Measurements from ENCODE around the gene RNF227.
A peak's percentile ranks its signal among the peaks of the same experiment; 100 is the strongest.
"Not testable (repeated sequence)": the region's sequence is repeated elsewhere in the genome, so short reads cannot be mapped to it uniquely, and the experiment has no call there.

Gene RNF227

DNA sequence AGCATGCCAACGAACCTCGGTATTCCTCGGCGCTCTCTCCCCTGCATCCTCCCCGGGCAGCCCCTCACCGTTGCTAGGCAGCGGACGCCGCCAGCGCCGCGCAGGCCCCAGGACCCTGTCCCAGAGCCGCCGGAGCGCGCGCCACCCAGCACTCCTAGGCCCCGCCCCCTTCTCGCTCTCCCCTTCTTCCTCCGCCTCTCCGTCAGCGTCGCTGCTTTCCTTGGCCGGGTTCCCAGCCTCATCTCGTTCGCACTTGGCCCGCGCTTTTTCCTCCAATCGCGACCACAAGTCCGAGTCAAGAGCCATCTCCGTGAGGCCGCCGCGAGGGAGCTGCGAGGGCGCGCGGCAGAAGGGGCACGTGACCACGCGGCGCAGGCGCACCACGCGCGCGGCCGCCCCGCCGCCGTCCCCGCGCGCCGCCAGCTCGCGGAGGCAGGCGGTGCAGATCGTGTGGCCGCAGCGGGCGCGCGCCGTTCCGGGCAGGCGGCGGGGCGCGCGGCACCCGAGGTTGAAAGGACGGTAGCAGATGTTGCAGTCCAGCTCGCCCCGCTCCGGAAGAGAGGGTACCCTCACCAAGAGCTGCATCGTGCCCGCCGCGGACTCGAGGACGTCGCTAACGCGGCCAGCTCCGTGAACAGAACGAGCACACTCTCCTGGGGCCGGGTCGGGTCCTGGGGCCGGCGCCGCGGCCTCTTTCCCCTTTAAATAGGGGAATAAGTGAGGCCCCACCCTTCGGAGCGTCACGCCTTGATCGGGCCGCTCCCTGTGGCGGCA lies at the start of gene RNF227:
Gene RNF227, minus strand, starts transcription at position 679 of the 774 bp plus-strand sequence. Its CDS starts 94 bp downstream, at position 585.
- TF ChIP-seq, protein P1, sequence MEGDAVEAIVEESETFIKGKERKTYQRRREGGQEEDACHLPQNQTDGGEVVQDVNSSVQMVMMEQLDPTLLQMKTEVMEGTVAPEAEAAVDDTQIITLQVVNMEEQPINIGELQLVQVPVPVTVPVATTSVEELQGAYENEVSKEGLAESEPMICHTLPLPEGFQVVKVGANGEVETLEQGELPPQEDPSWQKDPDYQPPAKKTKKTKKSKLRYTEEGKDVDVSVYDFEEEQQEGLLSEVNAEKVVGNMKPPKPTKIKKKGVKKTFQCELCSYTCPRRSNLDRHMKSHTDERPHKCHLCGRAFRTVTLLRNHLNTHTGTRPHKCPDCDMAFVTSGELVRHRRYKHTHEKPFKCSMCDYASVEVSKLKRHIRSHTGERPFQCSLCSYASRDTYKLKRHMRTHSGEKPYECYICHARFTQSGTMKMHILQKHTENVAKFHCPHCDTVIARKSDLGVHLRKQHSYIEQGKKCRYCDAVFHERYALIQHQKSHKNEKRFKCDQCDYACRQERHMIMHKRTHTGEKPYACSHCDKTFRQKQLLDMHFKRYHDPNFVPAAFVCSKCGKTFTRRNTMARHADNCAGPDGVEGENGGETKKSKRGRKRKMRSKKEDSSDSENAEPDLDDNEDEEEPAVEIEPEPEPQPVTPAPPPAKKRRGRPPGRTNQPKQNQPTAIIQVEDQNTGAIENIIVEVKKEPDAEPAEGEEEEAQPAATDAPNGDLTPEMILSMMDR (conservative IDR thresholded peaks at IDR 0.05; ENCODE audit: low read depth, low read length), result no peak

DNA sequence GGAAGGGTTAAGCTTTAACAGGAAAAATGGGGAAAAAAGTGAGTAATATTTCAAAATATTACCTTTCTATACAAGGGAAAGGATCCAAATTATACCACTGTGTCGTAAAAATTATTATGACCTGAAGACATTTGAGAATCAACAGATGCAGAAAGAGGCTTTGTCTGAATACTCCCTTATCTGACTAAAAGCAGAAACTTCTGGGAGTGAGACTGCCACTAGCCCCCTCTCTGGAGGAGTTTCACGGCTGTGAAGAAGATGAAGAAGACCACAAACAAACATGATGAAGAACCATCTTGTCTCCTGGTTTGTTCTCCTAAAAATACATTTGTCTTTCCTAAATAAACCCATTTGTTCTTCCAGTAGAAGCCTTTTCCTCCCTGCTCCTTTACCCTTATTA lies 45.3 kb upstream of the RNF227 start:
- TF ChIP-seq, protein P1 (conservative IDR thresholded peaks at IDR 0.05; ENCODE audit: low read depth, low read length), result no peak
- no peak overlapping the region for H3K4me3 ChIP-seq (ENCODE audit: low read depth, low read length)
- DNase-seq (ENCODE audit: low read depth), result no peak

More for the DNA sequence above, at the start of gene RNF227:
- DNase-seq (ENCODE audit: low read depth), result peak; percentile 98
- peak within 1 kb of the TSS; percentile 63 for H3K4me3 ChIP-seq (ENCODE audit: low read depth, low read length)

DNA sequence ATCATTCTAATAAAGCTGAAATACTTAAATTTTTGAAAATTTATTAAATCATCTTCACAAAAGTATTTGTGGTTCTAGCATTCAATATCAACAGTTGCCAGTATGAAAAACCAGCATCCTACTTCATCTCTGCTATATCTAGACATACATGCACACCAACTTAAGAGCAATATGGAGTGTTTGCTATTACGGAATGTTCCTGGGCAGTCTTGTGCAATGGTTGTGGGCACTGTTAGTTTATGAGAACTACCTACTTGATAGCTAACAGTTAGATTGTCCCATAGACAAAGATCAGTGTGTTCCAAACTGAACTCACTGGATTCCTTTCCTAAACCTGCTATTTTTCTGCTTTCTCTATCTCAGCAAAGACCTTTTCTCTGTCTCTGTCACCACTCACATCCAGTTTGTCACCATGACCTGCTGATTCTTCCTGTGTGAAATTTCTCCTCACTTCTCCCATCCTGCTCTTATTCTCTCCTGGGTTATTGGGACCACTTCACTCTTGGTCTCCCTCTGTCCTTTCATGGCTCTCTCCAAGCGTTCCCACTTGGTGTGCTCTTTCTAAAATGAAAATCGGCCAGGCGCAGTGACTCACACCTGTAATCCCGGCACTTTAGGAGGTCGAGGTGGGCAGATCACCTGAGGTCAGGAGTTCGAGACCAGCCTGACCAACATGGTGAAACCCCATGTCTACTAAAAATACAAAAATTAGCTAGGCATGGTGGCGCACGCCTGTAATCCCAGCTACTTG lies 43.6 kb upstream of the RNF227 start:
- DNase-seq (ENCODE audit: low read depth), result peak; percentile 54
- TF ChIP-seq, protein P1 (conservative IDR thresholded peaks at IDR 0.05; ENCODE audit: low read depth, low read length), result no peak
- H3K4me3 ChIP-seq (ENCODE audit: low read depth, low read length), result no peak overlapping the region

DNA sequence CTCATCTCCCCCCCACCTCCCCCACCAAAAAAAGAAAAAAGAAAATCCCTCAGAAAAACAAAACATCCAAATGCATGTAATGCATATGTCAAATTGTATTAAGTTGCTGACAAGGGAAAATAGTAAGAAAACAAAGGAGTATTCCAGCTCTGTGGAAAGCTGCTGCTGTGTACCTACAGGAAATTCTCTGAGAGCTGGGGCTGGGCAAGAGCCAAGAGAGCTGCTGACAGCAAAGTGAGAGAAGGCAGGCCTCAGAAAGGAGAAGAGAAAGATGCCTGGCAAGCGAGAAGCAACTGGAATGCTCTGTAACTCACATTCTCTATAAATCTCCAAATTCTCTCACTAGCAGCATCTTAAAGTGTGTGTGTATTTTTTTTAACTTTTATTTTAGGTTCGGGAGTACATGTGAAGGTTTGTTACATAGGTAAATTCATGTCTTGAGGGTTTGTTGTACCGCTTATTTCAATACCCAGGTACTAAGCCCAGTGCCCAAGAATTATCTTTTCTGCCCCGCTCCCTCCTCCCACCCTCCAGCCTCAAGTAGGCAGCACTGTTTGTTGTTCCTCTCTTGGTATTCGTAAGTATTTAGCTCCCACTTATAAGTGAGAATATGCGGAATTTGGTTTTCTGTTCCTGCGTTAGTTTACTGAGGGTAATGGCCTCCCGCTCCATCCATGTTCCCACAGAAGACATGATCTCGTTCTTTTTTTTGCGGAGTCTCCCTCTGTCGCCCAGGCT lies 40.3 kb upstream of the RNF227 start:
- DNase-seq (ENCODE audit: low read depth), result peak; percentile 62
- no peak overlapping the region for H3K4me3 ChIP-seq (ENCODE audit: low read depth, low read length)
- TF ChIP-seq, protein P1 (conservative IDR thresholded peaks at IDR 0.05; ENCODE audit: low read depth, low read length), result no peak

- TF ChIP-seq, protein P1 (conservative IDR thresholded peaks at IDR 0.05; ENCODE audit: low read depth, low read length), result no peak
- H3K4me3 ChIP-seq (ENCODE audit: low read depth, low read length), result no peak overlapping the region
- no peak for DNase-seq (ENCODE audit: low read depth)
Observed at GRCh38 chr17:7955414-7956227, 39.5 kb upstream of the RNF227 start.

- not testable (repeated sequence) for H3K4me3 ChIP-seq (ENCODE audit: low read depth, low read length); DNase-seq (ENCODE audit: low read depth)
Observed at GRCh38 chr17:7953266-7953665, 37.2 kb upstream of the RNF227 start.
